Measurements from ENCODE around the gene PDZD7. TPM values are rescaled to one million over a fixed set of nuclear protein-coding genes. Genes with fewer than 3 reads are reported as not detected.

PDZD7 gene
- polyA plus RNA-seq, 1 donor from 2014 or later = 1.5 TPM

- no peaks in the 10 kb centered on the region for H3K9me2 ChIP-seq (ENCODE audit: insufficient read depth, low read length)
- H4K20me1 ChIP-seq (ENCODE audit: insufficient read depth) = no peaks in the 10 kb centered on the region
- peaks cover under 1% of the 10 kb centered on the region for H3K36me3 ChIP-seq (ENCODE audit: insufficient read depth, low read length)
- no peak overlapping the region for H3K27ac ChIP-seq (ENCODE audit: low read length)
- H3K4me2 ChIP-seq (ENCODE audit: low read length) = no peak overlapping the region
- H3K9ac ChIP-seq (ENCODE audit: low read length) = no peak overlapping the region
- no peak for TF ChIP-seq REST (IDR thresholded peaks at IDR 0.05; ENCODE audit: borderline replicate concordance)
- TF ChIP-seq SMC3 (conservative IDR thresholded peaks at IDR 0.05; ENCODE audit: poor library complexity) = no peak
- no peak for TF ChIP-seq POLR2AphosphoS5 (IDR thresholded peaks at IDR 0.05)
- TF ChIP-seq RAD21 (conservative IDR thresholded peaks at IDR 0.05) = no peak
- TF ChIP-seq TAF1 (IDR thresholded peaks at IDR 0.05; ENCODE audit: low read depth) = no peak
- no peak for TF ChIP-seq CTCF (IDR thresholded peaks at IDR 0.05; ENCODE audit: poor library complexity, severe bottlenecking)
- TF ChIP-seq EP300 (conservative IDR thresholded peaks at IDR 0.05; ENCODE audit: poor library complexity, severe bottlenecking) = no peak
- no peak for TF ChIP-seq MXI1 (conservative IDR thresholded peaks at IDR 0.05; ENCODE audit: poor library complexity, severe bottlenecking)
- TF ChIP-seq EZH2 (IDR thresholded peaks at IDR 0.05; ENCODE audit: borderline replicate concordance, insufficient read depth, low read length, poor library complexity, severe bottlenecking) = no peak
- H3K79me2 ChIP-seq (replicated peaks; ENCODE audit: insufficient read depth, low read length) = no peaks in the 10 kb centered on the region
- H3F3A ChIP-seq (ENCODE audit: insufficient read depth, low read length, poor library complexity, severe bottlenecking) = no peaks in the 10 kb centered on the region
- no peak overlapping the region for H2AFZ ChIP-seq (ENCODE audit: low read depth, low read length)
- no peaks in the 10 kb centered on the region for H3K27me3 ChIP-seq (ENCODE audit: insufficient read depth, low read depth, low read length)
- H3K4me3 ChIP-seq (ENCODE audit: low read length) = no peak overlapping the region
- H3K9me3 ChIP-seq (ENCODE audit: low read length) = no peaks in the 10 kb centered on the region
Observed at GRCh38 chr10:100967332-100967731, 63.6 kb downstream of the PDZD7 start.

- H3K9ac ChIP-seq (ENCODE audit: low read length) = no peak overlapping the region
- peaks cover 5% of the 10 kb centered on the region for H3K36me3 ChIP-seq (ENCODE audit: insufficient read depth, low read length)
- no peak overlapping the region for H3K27ac ChIP-seq (ENCODE audit: low read length)
- H3K9me2 ChIP-seq (ENCODE audit: insufficient read depth, low read length) = no peaks in the 10 kb centered on the region
- TF ChIP-seq POLR2AphosphoS5 (IDR thresholded peaks at IDR 0.05) (no peak), REST (IDR thresholded peaks at IDR 0.05; ENCODE audit: borderline replicate concordance) (no peak), SMC3 (conservative IDR thresholded peaks at IDR 0.05; ENCODE audit: poor library complexity) (no peak), CTCF (IDR thresholded peaks at IDR 0.05; ENCODE audit: poor library complexity, severe bottlenecking) (no peak), RAD21 (conservative IDR thresholded peaks at IDR 0.05) (no peak), EZH2 (IDR thresholded peaks at IDR 0.05; ENCODE audit: borderline replicate concordance, insufficient read depth, low read length, poor library complexity, severe bottlenecking) (no peak), TAF1 (IDR thresholded peaks at IDR 0.05; ENCODE audit: low read depth) (no peak), MXI1 (conservative IDR thresholded peaks at IDR 0.05; ENCODE audit: poor library complexity, severe bottlenecking) (no peak), EP300 (conservative IDR thresholded peaks at IDR 0.05; ENCODE audit: poor library complexity, severe bottlenecking) (no peak)
- no peaks in the 10 kb centered on the region for H4K20me1 ChIP-seq (ENCODE audit: insufficient read depth)
- no peaks in the 10 kb centered on the region for H3K79me2 ChIP-seq (replicated peaks; ENCODE audit: insufficient read depth, low read length)
- no peaks in the 10 kb centered on the region for H3F3A ChIP-seq (ENCODE audit: insufficient read depth, low read length, poor library complexity, severe bottlenecking)
- H3K4me3 ChIP-seq (ENCODE audit: low read length) = no peak overlapping the region
- H3K9me3 ChIP-seq (ENCODE audit: low read length) = no peaks in the 10 kb centered on the region
- H3K27me3 ChIP-seq (ENCODE audit: insufficient read depth, low read depth, low read length) = no peaks in the 10 kb centered on the region
- no peak overlapping the region for H3K4me2 ChIP-seq (ENCODE audit: low read length)
- no peak overlapping the region for H2AFZ ChIP-seq (ENCODE audit: low read depth, low read length)
Observed at GRCh38 chr10:100966887-100967286, 64.0 kb downstream of the PDZD7 start.

Data from neural cell (in vitro differentiated cells).